ENCODE data around the gene CBFA2T3.

GRCh38 chr16:88839026-88839529 lies 137.9 kb downstream of the CBFA2T3 start:
- TF ChIP-seq CTCF (IDR thresholded peaks at IDR 0.05) = no peak
- TF ChIP-seq POLR2A (IDR thresholded peaks at IDR 0.05) = no peak
